H1 (cell line): ENCODE data around the gene SYNJ2. TPM values are rescaled to one million over a fixed set of nuclear protein-coding genes. Genes with fewer than 3 reads are reported as not detected.

ENCODE experiments used
- CTCF ChIA-PET: fragments of 300-600 bp; sonication (Branson Sonifier 250); formaldehyde crosslinking; loops from one replicate; lab custom pipeline; 2021; ENCODE audit not compliant: partially characterized antibody; lab: Charles Lee
- POLR2A ChIA-PET: fragments of 300-600 bp; sonication (Branson Sonifier 250); formaldehyde crosslinking; loops from one replicate; lab custom pipeline; 2021; ENCODE audit warnings: inconsistent platforms; ENCODE audit not compliant: partially characterized antibody; lab: Charles Lee
- DNase-seq, 2 experiments: peaks; one replicate each; pipeline versions ENCODE4 v3.0.0 to v3.0.0-alpha.2; 2010 to 2022; ENCODE audit warnings: low spot score in 2 of 2, low read depth in 1 of 2, mixed read lengths in 1 of 2
- FAIRE-seq: peaks from 2 replicates; lab custom pipeline; 2011; peaks lifted over from hg19 to GRCh38; lab: Jason Lieb, UNC
- H2AFZ ChIP-seq: 2 replicates; pipeline ENCODE4 v1.8.1; 2012; ENCODE audit warnings: low read length, inconsistent platforms
- H2AK5ac ChIP-seq: 2 replicates; pipeline ENCODE4 v1.6.1; 2013; ENCODE audit warnings: low read depth, low read length
- H2BK120ac ChIP-seq: replicated peaks from 2 replicates; pipeline ENCODE3; 2013; ENCODE audit warnings: low read depth, low read length, inconsistent platforms
- H2BK12ac ChIP-seq: 2 replicates; pipeline ENCODE4 v1.6.1; 2013; ENCODE audit warnings: low read depth, low read length
- H2BK15ac ChIP-seq: 2 replicates; pipeline ENCODE4 v1.6.1; 2013; ENCODE audit warnings: low read length
- H2BK20ac ChIP-seq: 2 replicates; pipeline ENCODE4 v1.6.1; 2013; ENCODE audit warnings: low read length
- H2BK5ac ChIP-seq: 2 replicates; pipeline ENCODE4 v1.6.1; 2013; ENCODE audit warnings: low read depth, low read length
- H3K14ac ChIP-seq: 2 replicates; pipeline ENCODE4 v1.6.1; 2013; ENCODE audit warnings: inconsistent platforms; ENCODE audit not compliant: insufficient read length
- H3K18ac ChIP-seq: 2 replicates; pipeline ENCODE4 v1.6.1; 2013; ENCODE audit warnings: low read length; ENCODE audit errors: extremely low read depth
- H3K23ac ChIP-seq: 2 replicates; pipeline ENCODE4 v1.6.1; 2013; ENCODE audit warnings: inconsistent platforms; ENCODE audit not compliant: insufficient read length
- H3K23me2 ChIP-seq: 2 replicates; pipeline ENCODE4 v1.6.1; 2013; ENCODE audit warnings: low read depth, low read length
- H3K27ac ChIP-seq: 2 replicates; pipeline ENCODE4 v1.6.1; 2011; ENCODE audit warnings: low read depth, low read length, inconsistent platforms
- H3K27me3 ChIP-seq, 4 experiments: replicated peaks in 1 of 4; 1 replicate in 1 of 4; 2 replicates in 3 of 4; pipeline versions ENCODE4 v1.6.1 to v1.8.1; 2011 to 2013; ENCODE audit warnings: low read length in 3 of 4, mild to moderate bottlenecking in 3 of 4, inconsistent platforms in 2 of 4, mixed read lengths in 2 of 4, moderate library complexity in 1 of 4; ENCODE audit not compliant: control insufficient read depth in 3 of 4, insufficient read depth in 3 of 4; ENCODE audit errors: extremely low read depth in 1 of 4
- H3K36me3 ChIP-seq, 4 experiments: 2 replicates each; pipeline versions ENCODE4 v1.6.1 to v1.8.1; 2011 to 2013; ENCODE audit warnings: mild to moderate bottlenecking in 4 of 4, low read length in 3 of 4, moderate library complexity in 2 of 4, control low read depth in 1 of 4, inconsistent platforms in 1 of 4; ENCODE audit not compliant: insufficient read depth in 4 of 4, control insufficient read depth in 2 of 4
- H3K4ac ChIP-seq: replicated peaks from 2 replicates; pipeline ENCODE3; 2013; ENCODE audit warnings: low read length, low read depth, mixed read lengths, inconsistent platforms; ENCODE audit not compliant: insufficient read length
- H3K4me1 ChIP-seq, 4 experiments: replicated peaks in 1 of 4; 1 replicate in 1 of 4; 2 replicates in 3 of 4; pipeline versions ENCODE4 v1.6.1 to v1.8.1; 2011 to 2013; ENCODE audit warnings: low read length in 3 of 4, inconsistent platforms in 2 of 4, mixed read lengths in 1 of 4; ENCODE audit not compliant: insufficient read depth in 4 of 4, control insufficient read depth in 3 of 4
- H3K4me2 ChIP-seq, 2 experiments: 2 replicates each; pipeline versions ENCODE4 v1.6.1 to v1.8.1; 2011 to 2013; ENCODE audit warnings: low read depth in 2 of 2, low read length in 2 of 2, control low read depth in 1 of 2, inconsistent platforms in 1 of 2, mild to moderate bottlenecking in 1 of 2; ENCODE audit not compliant: insufficient read depth in 1 of 2
- H3K4me3 ChIP-seq, 4 experiments: fragments of 200-600, 300-600 bp in 1 of 4; sonication (generic), shearing (Covaris generic), sonication (Bioruptor Twin) in 1 of 4; 2 replicates each; pipeline versions ENCODE4 v1.5.1 to v1.8.1; 2011 to 2016; ENCODE audit warnings: low read length in 4 of 4, low read depth in 3 of 4, control low read depth in 2 of 4, inconsistent platforms in 2 of 4, mild to moderate bottlenecking in 2 of 4, mixed read lengths in 1 of 4, moderate library complexity in 1 of 4; ENCODE audit not compliant: insufficient read depth in 2 of 4; ENCODE audit errors: extremely low read depth in 1 of 4
- H3K56ac ChIP-seq: replicated peaks from 2 replicates; pipeline ENCODE3; 2013; ENCODE audit warnings: low read depth, mild to moderate bottlenecking, mixed read lengths, low read length, inconsistent platforms; ENCODE audit not compliant: insufficient read length
- H3K79me1 ChIP-seq: 2 replicates; pipeline ENCODE4 v1.6.1; 2013; ENCODE audit warnings: low read depth, low read length, control low read depth
- H3K79me2 ChIP-seq, 2 experiments: 2 replicates each; pipeline versions ENCODE4 v1.6.1 to v1.8.1; 2012 to 2013; ENCODE audit warnings: low read length in 2 of 2, mild to moderate bottlenecking in 2 of 2, inconsistent platforms in 1 of 2; ENCODE audit not compliant: insufficient read depth in 2 of 2, control insufficient read depth in 1 of 2
- H3K9ac ChIP-seq, 4 experiments: replicated peaks in 1 of 4; 1 replicate in 1 of 4; 2 replicates in 3 of 4; pipeline versions ENCODE4 v1.6.1 to v1.8.1; 2011 to 2013; ENCODE audit warnings: low read depth in 3 of 4, low read length in 3 of 4, control low read depth in 2 of 4, mild to moderate bottlenecking in 2 of 4, moderate library complexity in 2 of 4, inconsistent platforms in 1 of 4; ENCODE audit errors: extremely low read depth in 1 of 4
- H3K9me3 ChIP-seq, 2 experiments: 2 replicates each; pipeline versions ENCODE4 v1.6.1 to v1.8.1; 2012 to 2013; ENCODE audit warnings: mild to moderate bottlenecking in 2 of 2, moderate library complexity in 2 of 2, control low read depth in 1 of 2, inconsistent platforms in 1 of 2, low read depth in 1 of 2, low read length in 1 of 2, mixed read lengths in 1 of 2; ENCODE audit not compliant: insufficient read depth in 2 of 2
- H4K20me1 ChIP-seq, 2 experiments: replicated peaks in 1 of 2; 2 replicates each; pipeline versions ENCODE3 to v1.8.1; 2011 to 2013; ENCODE audit warnings: inconsistent platforms in 2 of 2, low read length in 2 of 2, mild to moderate bottlenecking in 1 of 2; ENCODE audit not compliant: insufficient read depth in 2 of 2, control insufficient read depth in 1 of 2
- H4K5ac ChIP-seq: 2 replicates; pipeline ENCODE4 v1.6.1; 2013; ENCODE audit warnings: low read length, low read depth, mixed read lengths, inconsistent platforms; ENCODE audit not compliant: insufficient read length
- H4K8ac ChIP-seq: 2 replicates; pipeline ENCODE4 v1.8.0; 2013; ENCODE audit warnings: mild to moderate bottlenecking, moderate library complexity, low read length, inconsistent platforms; ENCODE audit not compliant: insufficient read depth; ENCODE audit errors: extremely low read depth
- H4K91ac ChIP-seq: replicated peaks from 2 replicates; pipeline ENCODE3; 2013; ENCODE audit warnings: low read length, mixed read lengths, inconsistent platforms; ENCODE audit not compliant: insufficient read length
- ASH2L ChIP-seq: fragments of 200-600, 300-600 bp; sonication (generic); IDR thresholded peaks from one replicate; pipeline ENCODE4 v1.7.1; 2017; ENCODE audit warnings: low read length
- BACH1 ChIP-seq: IDR thresholded peaks from 2 replicates; pipeline ENCODE4 v1.6.1; 2012; ENCODE audit warnings: low read length, improper control_type of control experiment
- BCL11A ChIP-seq, 2 experiments: IDR thresholded peaks; one replicate each; pipeline ENCODE4 v1.6.1; 2011; ENCODE audit warnings: low read depth in 2 of 2, low read length in 2 of 2, mild to moderate bottlenecking in 2 of 2
- EGR1 ChIP-seq: IDR thresholded peaks from 2 replicates; pipeline ENCODE4 v1.6.1; 2011; ENCODE audit warnings: low read depth, low read length, borderline replicate concordance
- EP300 ChIP-seq, 2 experiments: IDR thresholded peaks; 1 replicate in 1 of 2; 2 replicates in 1 of 2; pipeline ENCODE4 v1.6.1; 2011 to 2012; ENCODE audit warnings: low read depth in 2 of 2, low read length in 2 of 2, mild to moderate bottlenecking in 2 of 2, borderline replicate concordance in 1 of 2, inconsistent platforms in 1 of 2, moderate library complexity in 1 of 2
- FOSL1 ChIP-seq: IDR thresholded peaks from 2 replicates; pipeline ENCODE4 v1.6.1; 2011; ENCODE audit warnings: mild to moderate bottlenecking, low read depth, low read length, moderate library complexity; ENCODE audit not compliant: insufficient read depth
- HDAC6 ChIP-seq: IDR thresholded peaks from one replicate; pipeline ENCODE4 v1.7.1; 2012; ENCODE audit warnings: low read depth, mild to moderate bottlenecking, inconsistent platforms, low read length, moderate library complexity
- KDM1A ChIP-seq: fragments of 200-600, 300-600 bp; sonication (generic); IDR thresholded peaks from 2 replicates; pipeline ENCODE4 v1.7.1; 2016; ENCODE audit warnings: mild to moderate bottlenecking, low read length, borderline replicate concordance
- MAFK ChIP-seq: IDR thresholded peaks from 2 replicates; pipeline ENCODE4 v1.6.1; 2012; ENCODE audit warnings: low read depth, mild to moderate bottlenecking, improper control_type of control experiment, low read length
- POLR2AphosphoS5 ChIP-seq: IDR thresholded peaks from 2 replicates; pipeline ENCODE4 v1.6.1; 2011; ENCODE audit warnings: low read depth, low read length
- RBBP5 ChIP-seq: IDR thresholded peaks from 2 replicates; pipeline ENCODE4 v1.7.1; 2012; ENCODE audit warnings: low read depth, mild to moderate bottlenecking, inconsistent platforms, low read length, moderate library complexity, borderline replicate concordance
- SIRT6 ChIP-seq: IDR thresholded peaks from one replicate; pipeline ENCODE4 v1.7.1; 2012; ENCODE audit warnings: low read length, inconsistent platforms
- SP2 ChIP-seq: IDR thresholded peaks from 2 replicates; pipeline ENCODE4 v1.6.1; 2012; ENCODE audit warnings: mild to moderate bottlenecking, low read length, inconsistent platforms
- WGBS, 2 experiments: shearing (Covaris generic) in 1 of 2; methylation state at CpG; one replicate each; pipeline versions ENCODE4 v1.1.6 to v1.1.7; 2013 to 2015; ENCODE audit warnings: low lambda C conversion rate in 2 of 2, mixed read lengths in 2 of 2, inconsistent platforms in 1 of 2, low coverage in 1 of 2, missing lambda C conversion rate in 1 of 2; ENCODE audit not compliant: insufficient replicate concordance in 2 of 2, insufficient coverage in 1 of 2, insufficient read length in 1 of 2; ENCODE audit errors: extremely low coverage in 1 of 2, missing lambda C conversion rate in 1 of 2; 5-methylcytosine and 5-hydroxymethylcytosine counted together
- polyA plus RNA-seq, 7 experiments: library from polyadenylated mRNA; depleted of rRNA in 3 of 7; stranded (reverse) in 5 of 7; unstranded in 2 of 7; fragments of >200 nt in 5 of 7; fragments of 200-250 nt in 2 of 7; gene quantifications; 1 replicate in 5 of 7; 2 replicates in 1 of 7; 4 replicates in 1 of 7; pipeline versions ENCODE4 v1.2.1 to v1.2.3, GENCODE V29; 2011 to 2013; ENCODE audit warnings: missing spikeins in 2 of 7, mixed read lengths in 2 of 7
- total RNA-seq: library from RNA; stranded (reverse); fragmentation: NEBNext Ultra II Directional; extraction: Animal tissue kit (Norgen Biotek cat#: 25700); gene quantifications from 2 replicates; pipeline ENCODE4 v1.2.1, GENCODE V29; 2021
- TF ChIP-seq, protein P1 (sequence below): IDR thresholded peaks from 2 replicates; pipeline ENCODE4 v1.6.1; 2011; ENCODE audit warnings: low read depth, mild to moderate bottlenecking, low read length; ENCODE audit not compliant: insufficient read depth

Gene SYNJ2
- total and polyA plus RNA-seq, 2 of the 8 experiments (the other 6 are each of a cell fraction or from before 2014, with no cell fraction given), result 3.7 to 13.9 TPM

DNA sequence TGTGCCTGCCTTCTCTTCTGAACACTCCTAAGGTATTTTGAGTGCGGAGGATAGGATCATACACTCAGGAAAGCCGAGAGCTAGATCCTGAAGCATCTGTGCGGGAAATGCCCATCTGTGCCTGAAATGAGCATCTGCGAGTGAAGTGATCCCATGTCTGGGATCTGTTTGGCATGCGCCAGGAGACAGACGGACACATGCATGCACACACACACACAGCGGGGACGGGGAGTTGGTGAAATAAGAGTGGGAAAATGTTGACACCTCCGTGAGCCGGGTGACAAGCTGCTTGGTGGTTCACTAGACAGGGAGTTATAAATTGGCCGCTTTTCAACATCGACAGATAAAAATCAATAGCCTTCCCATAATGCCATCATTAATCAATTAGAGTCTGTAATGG lies 13.8 kb downstream of the SYNJ2 start:
- Histone ChIP-seq H3K27me3 (no peaks in the 10 kb centered on the region), H2BK20ac (no peak overlapping the region), H3K23me2 (no peaks in the 10 kb centered on the region), H3K36me3 (no peaks in the 10 kb centered on the region), H3K27ac (no peak overlapping the region), H3K4me3 (no peak overlapping the region), H3K14ac (no peak overlapping the region), H4K91ac (no peak overlapping the region), H2AFZ (no peak overlapping the region), H3K9me3 (no peaks in the 10 kb centered on the region), H3K4me2 (no peak overlapping the region), H2AK5ac (no peak overlapping the region), H2BK120ac (no peak overlapping the region), H3K4ac (no peak overlapping the region), H2BK12ac (no peak overlapping the region), H2BK5ac (no peak overlapping the region), H2BK15ac (no peak overlapping the region), H4K8ac (no peak overlapping the region), H3K9ac (no peak overlapping the region), H4K20me1 (no peaks in the 10 kb centered on the region), H3K4me1 (peaks cover 6 to 9% (median 8%) of the 10 kb centered on the region in 4 experiments), H3K79me2 (peaks cover 0 to 12% of the 10 kb centered on the region in 2 experiments; a peak in 2 of 4 replicates), H3K79me1 (no peaks in the 10 kb centered on the region; the same call in 1 of the 2 replicates), H3K18ac (no peak overlapping the region), H4K5ac (no peak overlapping the region), H3K56ac (no peak overlapping the region), H3K23ac (no peak overlapping the region)
- CTCF ChIA-PET, result interaction anchor here (0.6 to 3.1 kb wide), 8 partner anchors 9 to 75 kb away, joined by 3 to 12 read pairs (median 4); no protein-coding TSS in a partner anchor
- DNase-seq (no peak), FAIRE-seq (no peak)
- POLR2A ChIA-PET, result interaction anchor here (1.3 to 2.1 kb wide), 4 partner anchors 9 to 14 kb away, joined by 4 to 12 read pairs (median 4); partner anchors contain the start of gene SYNJ2
- WGBS, 2 experiments, result 90% methylated on average over 12 of the region's 12 CpGs; no CpG with 5 or more reads in 1 of the 2 experiments
- no peak for TF ChIP-seq SIRT6
- TF ChIP-seq BACH1, result no peak
- TF ChIP-seq, protein P1, sequence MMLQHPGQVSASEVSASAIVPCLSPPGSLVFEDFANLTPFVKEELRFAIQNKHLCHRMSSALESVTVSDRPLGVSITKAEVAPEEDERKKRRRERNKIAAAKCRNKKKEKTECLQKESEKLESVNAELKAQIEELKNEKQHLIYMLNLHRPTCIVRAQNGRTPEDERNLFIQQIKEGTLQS, result no peak
- no peak for TF ChIP-seq EGR1
- no peak for TF ChIP-seq POLR2AphosphoS5
- no peak for TF ChIP-seq SP2
- no peak for TF ChIP-seq MAFK
- TF ChIP-seq BCL11A (IDR thresholded peaks at IDR 0.05; ENCODE audit: low read depth in 2 of 2, low read length in 2 of 2), result no peak
- TF ChIP-seq FOSL1, result no peak
- no peak for TF ChIP-seq ASH2L
- TF ChIP-seq RBBP5, result no peak
- TF ChIP-seq KDM1A, result no peak
- TF ChIP-seq EP300 (IDR thresholded peaks at IDR 0.05; ENCODE audit: borderline replicate concordance in 1 of 2, low read depth in 2 of 2, low read length in 2 of 2), result no peak
- no peak for TF ChIP-seq HDAC6
